ENCODE results near the gene ITK. TPM values are rescaled to one million over a fixed set of nuclear protein-coding genes. Genes with fewer than 3 reads are reported as not detected.

The ITK gene
- total and polyA plus RNA-seq, 2 of the 8 experiments (the other 6 are each of a cell fraction or from before 2014, with no cell fraction given): 0.05 TPM; not detected in 1

DNA sequence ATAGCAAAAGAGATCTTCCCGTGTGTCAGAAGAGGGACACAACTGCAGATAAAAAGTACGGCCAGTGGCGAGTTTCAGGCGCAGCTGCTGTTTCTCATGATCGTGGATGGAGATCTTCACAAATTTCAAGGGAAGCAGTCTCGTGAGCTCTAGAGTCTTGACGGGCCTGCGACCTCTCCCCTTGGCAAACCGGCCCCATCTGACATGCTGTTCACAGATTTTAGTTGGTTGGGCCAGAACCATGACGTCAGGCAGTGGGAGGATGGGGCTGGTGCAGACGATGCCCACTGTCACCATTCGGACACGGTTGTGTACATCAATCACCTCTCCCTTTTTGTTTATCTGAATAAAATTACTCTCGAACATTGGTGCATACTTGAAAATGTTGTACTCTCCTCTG, 15.0 kb upstream of the ITK start (continued):
- TF ChIP-seq CTBP2 (IDR thresholded peaks at IDR 0.05; ENCODE audit: borderline replicate concordance, insufficient read depth, insufficient read length, low read length) (no peak), JUND (IDR thresholded peaks at IDR 0.05; ENCODE audit: low read length) (no peak), NANOG (IDR thresholded peaks at IDR 0.05; ENCODE audit: insufficient read depth, low read depth, low read length, poor library complexity, severe bottlenecking) (no peak), SRF (IDR thresholded peaks at IDR 0.05; ENCODE audit: low read depth, low read length) (no peak)

Data from H1 (cell line).